H1 (cell line): ENCODE results near the gene CASTOR1. TPM values are rescaled to one million over a fixed set of nuclear protein-coding genes. Genes with fewer than 3 reads are reported as not detected.

Experiments
- CTCF ChIA-PET: fragments of 300-600 bp; sonication (Branson Sonifier 250); formaldehyde crosslinking; loops from one replicate; lab custom pipeline; 2021; ENCODE audit not compliant: partially characterized antibody; lab: Charles Lee
- POLR2A ChIA-PET: fragments of 300-600 bp; sonication (Branson Sonifier 250); formaldehyde crosslinking; loops from one replicate; lab custom pipeline; 2021; ENCODE audit warnings: inconsistent platforms; ENCODE audit not compliant: partially characterized antibody; lab: Charles Lee
- DNase-seq, 2 experiments: peaks; one replicate each; pipeline versions ENCODE4 v3.0.0 to v3.0.0-alpha.2; 2010 to 2022; ENCODE audit warnings: low spot score in 2 of 2, low read depth in 1 of 2, mixed read lengths in 1 of 2
- FAIRE-seq: peaks from 2 replicates; lab custom pipeline; 2011; peaks lifted over from hg19 to GRCh38; lab: Jason Lieb, UNC
- H2AFZ ChIP-seq: 2 replicates; pipeline ENCODE4 v1.8.1; 2012; ENCODE audit warnings: low read length, inconsistent platforms
- H2AK5ac ChIP-seq: 2 replicates; pipeline ENCODE4 v1.6.1; 2013; ENCODE audit warnings: low read depth, low read length
- H2BK120ac ChIP-seq: replicated peaks from 2 replicates; pipeline ENCODE3; 2013; ENCODE audit warnings: low read depth, low read length, inconsistent platforms
- H2BK12ac ChIP-seq: 2 replicates; pipeline ENCODE4 v1.6.1; 2013; ENCODE audit warnings: low read depth, low read length
- H2BK15ac ChIP-seq: 2 replicates; pipeline ENCODE4 v1.6.1; 2013; ENCODE audit warnings: low read length
- H2BK20ac ChIP-seq: 2 replicates; pipeline ENCODE4 v1.6.1; 2013; ENCODE audit warnings: low read length
- H2BK5ac ChIP-seq: 2 replicates; pipeline ENCODE4 v1.6.1; 2013; ENCODE audit warnings: low read depth, low read length
- H3K14ac ChIP-seq: 2 replicates; pipeline ENCODE4 v1.6.1; 2013; ENCODE audit warnings: inconsistent platforms; ENCODE audit not compliant: insufficient read length
- H3K18ac ChIP-seq: 2 replicates; pipeline ENCODE4 v1.6.1; 2013; ENCODE audit warnings: low read length; ENCODE audit errors: extremely low read depth
- H3K23ac ChIP-seq: 2 replicates; pipeline ENCODE4 v1.6.1; 2013; ENCODE audit warnings: inconsistent platforms; ENCODE audit not compliant: insufficient read length
- H3K23me2 ChIP-seq: 2 replicates; pipeline ENCODE4 v1.6.1; 2013; ENCODE audit warnings: low read depth, low read length
- H3K27ac ChIP-seq: 2 replicates; pipeline ENCODE4 v1.6.1; 2011; ENCODE audit warnings: low read depth, low read length, inconsistent platforms
- H3K27me3 ChIP-seq, 4 experiments: replicated peaks in 1 of 4; 1 replicate in 1 of 4; 2 replicates in 3 of 4; pipeline versions ENCODE4 v1.6.1 to v1.8.1; 2011 to 2013; ENCODE audit warnings: low read length in 3 of 4, mild to moderate bottlenecking in 3 of 4, inconsistent platforms in 2 of 4, mixed read lengths in 2 of 4, moderate library complexity in 1 of 4; ENCODE audit not compliant: control insufficient read depth in 3 of 4, insufficient read depth in 3 of 4; ENCODE audit errors: extremely low read depth in 1 of 4
- H3K36me3 ChIP-seq, 4 experiments: 2 replicates each; pipeline versions ENCODE4 v1.6.1 to v1.8.1; 2011 to 2013; ENCODE audit warnings: mild to moderate bottlenecking in 4 of 4, low read length in 3 of 4, moderate library complexity in 2 of 4, control low read depth in 1 of 4, inconsistent platforms in 1 of 4; ENCODE audit not compliant: insufficient read depth in 4 of 4, control insufficient read depth in 2 of 4
- H3K4ac ChIP-seq: replicated peaks from 2 replicates; pipeline ENCODE3; 2013; ENCODE audit warnings: low read length, low read depth, mixed read lengths, inconsistent platforms; ENCODE audit not compliant: insufficient read length
- H3K4me1 ChIP-seq, 4 experiments: replicated peaks in 1 of 4; 1 replicate in 1 of 4; 2 replicates in 3 of 4; pipeline versions ENCODE4 v1.6.1 to v1.8.1; 2011 to 2013; ENCODE audit warnings: low read length in 3 of 4, inconsistent platforms in 2 of 4, mixed read lengths in 1 of 4; ENCODE audit not compliant: insufficient read depth in 4 of 4, control insufficient read depth in 3 of 4
- H3K4me2 ChIP-seq, 2 experiments: 2 replicates each; pipeline versions ENCODE4 v1.6.1 to v1.8.1; 2011 to 2013; ENCODE audit warnings: low read depth in 2 of 2, low read length in 2 of 2, control low read depth in 1 of 2, inconsistent platforms in 1 of 2, mild to moderate bottlenecking in 1 of 2; ENCODE audit not compliant: insufficient read depth in 1 of 2
- H3K4me3 ChIP-seq, 4 experiments: fragments of 200-600, 300-600 bp in 1 of 4; sonication (generic), shearing (Covaris generic), sonication (Bioruptor Twin) in 1 of 4; 2 replicates each; pipeline versions ENCODE4 v1.5.1 to v1.8.1; 2011 to 2016; ENCODE audit warnings: low read length in 4 of 4, low read depth in 3 of 4, control low read depth in 2 of 4, inconsistent platforms in 2 of 4, mild to moderate bottlenecking in 2 of 4, mixed read lengths in 1 of 4, moderate library complexity in 1 of 4; ENCODE audit not compliant: insufficient read depth in 2 of 4; ENCODE audit errors: extremely low read depth in 1 of 4
- H3K56ac ChIP-seq: replicated peaks from 2 replicates; pipeline ENCODE3; 2013; ENCODE audit warnings: low read depth, mild to moderate bottlenecking, mixed read lengths, low read length, inconsistent platforms; ENCODE audit not compliant: insufficient read length
- H3K79me1 ChIP-seq: 2 replicates; pipeline ENCODE4 v1.6.1; 2013; ENCODE audit warnings: low read depth, low read length, control low read depth
- H3K79me2 ChIP-seq, 2 experiments: 2 replicates each; pipeline versions ENCODE4 v1.6.1 to v1.8.1; 2012 to 2013; ENCODE audit warnings: low read length in 2 of 2, mild to moderate bottlenecking in 2 of 2, inconsistent platforms in 1 of 2; ENCODE audit not compliant: insufficient read depth in 2 of 2, control insufficient read depth in 1 of 2
- H3K9ac ChIP-seq, 4 experiments: replicated peaks in 1 of 4; 1 replicate in 1 of 4; 2 replicates in 3 of 4; pipeline versions ENCODE4 v1.6.1 to v1.8.1; 2011 to 2013; ENCODE audit warnings: low read depth in 3 of 4, low read length in 3 of 4, control low read depth in 2 of 4, mild to moderate bottlenecking in 2 of 4, moderate library complexity in 2 of 4, inconsistent platforms in 1 of 4; ENCODE audit errors: extremely low read depth in 1 of 4
- H3K9me3 ChIP-seq, 2 experiments: 2 replicates each; pipeline versions ENCODE4 v1.6.1 to v1.8.1; 2012 to 2013; ENCODE audit warnings: mild to moderate bottlenecking in 2 of 2, moderate library complexity in 2 of 2, control low read depth in 1 of 2, inconsistent platforms in 1 of 2, low read depth in 1 of 2, low read length in 1 of 2, mixed read lengths in 1 of 2; ENCODE audit not compliant: insufficient read depth in 2 of 2
- H4K20me1 ChIP-seq, 2 experiments: replicated peaks in 1 of 2; 2 replicates each; pipeline versions ENCODE3 to v1.8.1; 2011 to 2013; ENCODE audit warnings: inconsistent platforms in 2 of 2, low read length in 2 of 2, mild to moderate bottlenecking in 1 of 2; ENCODE audit not compliant: insufficient read depth in 2 of 2, control insufficient read depth in 1 of 2
- H4K5ac ChIP-seq: 2 replicates; pipeline ENCODE4 v1.6.1; 2013; ENCODE audit warnings: low read length, low read depth, mixed read lengths, inconsistent platforms; ENCODE audit not compliant: insufficient read length
- H4K8ac ChIP-seq: 2 replicates; pipeline ENCODE4 v1.8.0; 2013; ENCODE audit warnings: mild to moderate bottlenecking, moderate library complexity, low read length, inconsistent platforms; ENCODE audit not compliant: insufficient read depth; ENCODE audit errors: extremely low read depth
- H4K91ac ChIP-seq: replicated peaks from 2 replicates; pipeline ENCODE3; 2013; ENCODE audit warnings: low read length, mixed read lengths, inconsistent platforms; ENCODE audit not compliant: insufficient read length
- CHD2 ChIP-seq: IDR thresholded peaks from 2 replicates; pipeline ENCODE4 v1.6.1; 2012; ENCODE audit warnings: low read length, improper control_type of control experiment
- SUZ12 ChIP-seq: fragments of 200-600 bp; sonication (generic); IDR thresholded peaks from 2 replicates; pipeline ENCODE4 v1.6.1; 2012; ENCODE audit warnings: mild to moderate bottlenecking, inconsistent platforms, low read length, moderate library complexity, mixed read lengths
- WGBS, 2 experiments: shearing (Covaris generic) in 1 of 2; methylation state at CpG; one replicate each; pipeline versions ENCODE4 v1.1.6 to v1.1.7; 2013 to 2015; ENCODE audit warnings: low lambda C conversion rate in 2 of 2, mixed read lengths in 2 of 2, inconsistent platforms in 1 of 2, low coverage in 1 of 2, missing lambda C conversion rate in 1 of 2; ENCODE audit not compliant: insufficient replicate concordance in 2 of 2, insufficient coverage in 1 of 2, insufficient read length in 1 of 2; ENCODE audit errors: extremely low coverage in 1 of 2, missing lambda C conversion rate in 1 of 2; 5-methylcytosine and 5-hydroxymethylcytosine counted together
- polyA plus RNA-seq, 7 experiments: library from polyadenylated mRNA; depleted of rRNA in 3 of 7; stranded (reverse) in 5 of 7; unstranded in 2 of 7; fragments of >200 nt in 5 of 7; fragments of 200-250 nt in 2 of 7; gene quantifications; 1 replicate in 5 of 7; 2 replicates in 1 of 7; 4 replicates in 1 of 7; pipeline versions ENCODE4 v1.2.1 to v1.2.3, GENCODE V29; 2011 to 2013; ENCODE audit warnings: missing spikeins in 2 of 7, mixed read lengths in 2 of 7
- total RNA-seq: library from RNA; stranded (reverse); fragmentation: NEBNext Ultra II Directional; extraction: Animal tissue kit (Norgen Biotek cat#: 25700); gene quantifications from 2 replicates; pipeline ENCODE4 v1.2.1, GENCODE V29; 2021

Gene CASTOR1
- total and polyA plus RNA-seq, 2 of the 8 experiments (the other 6 are each of a cell fraction or from before 2014, with no cell fraction given), result 10.3 to 36.0 TPM

DNA sequence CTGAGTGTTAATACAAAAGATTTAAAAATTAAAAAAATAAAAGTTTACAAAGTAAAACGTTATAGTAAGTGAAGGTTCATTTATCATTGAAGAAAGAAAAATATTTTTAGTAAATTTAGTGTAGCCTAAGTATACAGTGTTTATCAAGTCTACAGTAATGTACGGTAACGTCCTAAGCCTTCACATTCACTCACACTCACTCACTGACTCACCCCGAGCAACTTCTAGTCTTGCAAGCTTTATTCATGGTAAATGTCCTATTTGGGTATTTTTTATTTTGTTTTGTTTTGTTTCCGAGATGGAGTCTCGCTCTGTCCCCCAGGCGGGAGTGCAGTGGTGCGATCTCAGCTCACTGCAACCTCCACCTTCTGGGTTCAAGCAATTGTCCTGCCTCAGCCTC is 8.8 kb downstream of the CASTOR1 start:
- H3K4me1 ChIP-seq, result peaks cover 0 to 10% (median 3%) of the 10 kb centered on the region in 4 experiments; a peak in 3 of 7 replicates
- no peak overlapping the region for H4K5ac ChIP-seq
- no peak overlapping the region for H2AK5ac ChIP-seq
- no peak overlapping the region for H3K18ac ChIP-seq
- H2AFZ ChIP-seq, result no peak overlapping the region
- ChIA-PET POLR2A (interaction anchor here (1.7 kb wide), 1 partner anchor 17 kb away, joined by 3 read pairs; no protein-coding TSS in a partner anchor), CTCF (interaction anchor here (1.0 to 5.3 kb wide), 7 partner anchors 7 to 172 kb away, joined by 3 to 35 read pairs (median 3); partner anchors contain the start of genes CASTOR1 and TBC1D10A)
- no peaks in the 10 kb centered on the region for H3K9me3 ChIP-seq
- no peak overlapping the region for H3K4me3 ChIP-seq
- no peak overlapping the region for H3K56ac ChIP-seq
- no peaks in the 10 kb centered on the region for H3K79me1 ChIP-seq
- DNase-seq, result no peak
- H2BK120ac ChIP-seq, result no peak overlapping the region
- WGBS, 2 experiments, result 93 to 100% methylated on average over 1 to 8 of the region's 8 CpGs
- no peak overlapping the region for H4K8ac ChIP-seq
- H3K23ac ChIP-seq, result no peak overlapping the region
- no peak overlapping the region for H2BK20ac ChIP-seq
- no peak for FAIRE-seq
- no peak overlapping the region for H3K9ac ChIP-seq
- no peak for TF ChIP-seq SUZ12
- TF ChIP-seq CHD2, result no peak
- H3K27me3 ChIP-seq, result no peaks in the 10 kb centered on the region
- no peak overlapping the region for H3K4me2 ChIP-seq
- H2BK12ac ChIP-seq, result no peak overlapping the region
- no peak overlapping the region for H3K4ac ChIP-seq
- no peak overlapping the region for H3K27ac ChIP-seq
- H3K14ac ChIP-seq, result no peak overlapping the region
- no peaks in the 10 kb centered on the region; the same call in 1 of the 2 replicates for H3K23me2 ChIP-seq
- H4K91ac ChIP-seq, result no peak overlapping the region
- no peak overlapping the region for H2BK15ac ChIP-seq
- no peak overlapping the region for H2BK5ac ChIP-seq
- no peaks in the 10 kb centered on the region for H3K79me2 ChIP-seq
- no peaks in the 10 kb centered on the region for H4K20me1 ChIP-seq
- no peaks in the 10 kb centered on the region for H3K36me3 ChIP-seq
